CD4-positive, alpha-beta T cell treated with Interleukin-15 for 1 hour (primary cell): Measurements from ENCODE around the gene MAP3K13.
"Not testable (repeated sequence)": the region's sequence is repeated elsewhere in the genome, so short reads cannot be mapped to it uniquely, and the experiment has no call there.

Experiments used
- DNase-seq: peaks from one replicate; pipeline ENCODE4 v3.0.0-alpha.2; 2020

MAP3K13 gene

DNA sequence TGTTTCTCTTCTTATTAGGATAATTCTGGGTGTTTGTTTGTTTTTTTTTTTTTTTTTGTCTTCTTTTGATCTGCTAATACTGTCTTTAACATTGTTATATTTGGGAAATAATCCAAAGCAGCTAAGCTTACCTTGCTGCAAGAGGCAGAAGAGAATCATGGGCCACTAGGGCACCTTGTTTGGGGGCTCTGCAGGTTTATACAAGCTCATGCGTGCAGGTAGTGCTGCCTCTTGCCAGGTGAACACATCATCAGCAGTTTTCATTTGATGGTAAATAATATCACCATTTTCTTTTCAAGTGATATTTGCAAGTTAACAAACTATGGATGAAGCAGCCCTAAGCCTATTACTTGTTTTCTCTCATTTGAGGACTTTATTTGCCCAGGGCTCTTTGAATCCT is 37.9 kb downstream of the MAP3K13 start:
- DNase-seq: no peak

DNA sequence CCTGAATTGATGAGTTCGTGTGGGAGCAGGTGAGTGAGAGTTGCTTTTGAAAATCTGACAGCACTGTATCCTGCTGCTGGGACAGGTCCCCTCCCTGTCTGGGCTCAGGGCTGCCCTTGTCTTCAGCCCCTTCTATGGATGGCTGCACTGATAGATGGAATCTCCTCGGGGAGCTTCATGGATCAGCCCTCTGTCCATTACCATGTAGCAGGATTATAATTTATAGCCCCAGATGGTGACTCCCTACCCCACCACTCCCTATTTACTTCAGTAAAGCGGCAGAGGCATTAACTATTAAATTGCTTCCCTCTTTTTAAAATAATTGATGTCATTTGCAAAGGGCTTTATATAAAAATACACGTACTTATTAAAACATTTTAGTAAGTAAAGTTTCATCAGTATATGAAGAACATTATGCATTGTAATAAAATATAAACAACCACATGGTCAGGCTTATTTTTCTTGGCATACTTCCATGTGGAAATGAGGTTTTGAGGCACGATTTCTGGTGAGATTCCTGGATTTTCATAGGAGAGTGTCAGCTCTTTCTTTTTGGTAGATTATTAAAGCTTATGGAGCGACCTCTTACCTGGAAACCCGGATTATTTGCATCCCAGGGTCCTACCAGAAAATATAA is 38.5 kb downstream of the MAP3K13 start:
- no peak for DNase-seq

DNA sequence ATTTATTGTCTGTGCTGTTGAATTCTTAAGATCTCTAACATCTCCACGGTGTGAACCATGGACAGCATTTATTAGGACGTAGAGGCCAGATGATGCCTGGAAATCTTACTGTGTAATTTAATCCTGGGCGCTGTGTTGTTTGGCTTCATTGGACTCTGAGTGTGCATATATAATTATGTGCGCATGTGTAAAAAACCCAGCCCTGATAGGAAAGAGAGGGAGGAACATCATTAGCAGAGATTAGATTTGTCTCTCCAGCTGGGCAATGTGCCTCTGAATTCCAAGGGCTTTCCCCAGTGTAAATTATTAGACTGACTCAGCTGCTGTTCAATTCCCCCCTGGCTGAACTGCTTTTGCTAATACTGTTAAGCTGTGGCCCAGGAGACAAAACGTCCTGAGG is 39.6 kb downstream of the MAP3K13 start:
- DNase-seq: no peak

DNA sequence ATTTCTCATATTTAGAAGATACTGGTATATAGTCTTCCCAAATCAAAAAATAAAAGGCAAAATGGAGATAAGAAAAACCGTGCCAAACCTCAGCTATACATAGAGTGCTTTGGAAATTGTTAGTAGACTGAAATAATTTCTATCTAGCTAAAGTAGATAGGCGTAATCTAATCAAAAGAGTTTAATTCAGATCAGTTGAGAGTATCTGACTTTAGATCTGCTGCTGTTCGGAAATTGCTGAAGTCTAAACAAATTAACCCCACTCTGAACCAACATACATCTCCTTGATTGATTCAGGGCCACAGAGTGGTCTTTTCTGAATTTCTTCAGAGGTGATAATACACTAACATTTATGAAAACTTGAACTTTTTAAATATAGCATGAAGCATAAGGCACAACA is 40.1 kb downstream of the MAP3K13 start:
- DNase-seq: no peak

DNA sequence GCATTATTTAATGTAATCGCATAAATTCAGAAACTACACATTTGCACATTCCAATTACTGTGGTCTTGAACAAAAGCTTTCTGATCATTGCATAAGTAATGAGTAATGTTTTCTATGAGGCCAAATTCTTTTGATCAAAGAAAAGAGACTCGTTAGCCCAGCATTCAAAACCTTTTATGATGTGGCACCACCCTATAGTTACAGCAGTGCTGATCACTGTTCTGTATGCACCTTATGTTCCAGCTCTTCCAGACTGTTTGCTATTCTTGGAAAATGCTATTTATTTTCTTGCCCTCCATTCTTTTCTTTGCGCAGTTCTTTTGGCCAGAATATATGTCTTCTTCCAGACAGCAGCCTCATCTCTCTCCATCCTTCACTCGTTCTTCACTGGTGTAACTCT is 42.3 kb downstream of the MAP3K13 start:
- DNase-seq: no peak

DNA sequence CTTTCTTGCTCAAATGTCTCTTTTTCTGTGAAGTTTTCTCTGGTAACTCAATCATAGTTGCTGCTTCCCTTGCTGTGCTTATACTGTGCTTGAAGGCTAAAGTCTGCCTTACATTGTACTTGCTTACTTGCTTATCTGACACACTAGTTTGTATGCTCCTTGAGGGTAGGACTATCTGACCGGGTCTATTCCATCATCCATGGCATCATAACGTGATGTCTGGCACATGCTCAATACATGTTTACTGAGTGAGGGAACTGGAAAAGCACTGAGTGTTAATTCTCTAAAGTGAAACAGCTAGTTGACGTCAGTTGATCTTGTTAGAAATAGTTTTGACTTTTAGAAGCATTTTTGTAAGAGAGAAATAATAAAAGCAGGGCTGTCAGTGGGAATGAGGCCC is 42.7 kb downstream of the MAP3K13 start:
- DNase-seq: no peak

DNA sequence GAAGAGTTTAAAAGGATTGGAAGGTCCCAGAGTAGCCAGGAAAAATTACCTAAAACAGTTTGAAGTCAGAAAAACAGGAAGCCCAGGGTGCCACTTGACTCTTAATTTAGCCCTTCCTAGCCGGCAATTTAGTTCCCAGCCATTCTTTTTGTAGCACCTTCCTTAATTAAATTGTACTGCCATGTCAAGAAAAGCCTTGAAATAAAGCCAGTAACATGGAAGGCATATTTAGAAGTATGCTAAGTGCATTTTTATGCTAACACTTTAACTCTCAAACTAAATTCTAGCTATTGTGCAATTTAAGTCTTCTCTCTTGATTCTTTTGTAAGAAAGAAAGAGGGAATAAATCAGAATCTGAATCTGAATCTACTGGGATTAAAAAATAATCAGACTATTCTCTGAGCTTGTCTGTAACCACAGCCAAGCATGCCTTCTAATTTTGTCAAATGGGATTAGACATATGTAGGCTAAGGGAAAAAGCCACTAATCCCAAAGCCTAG is 43.2 kb downstream of the MAP3K13 start:
- no peak for DNase-seq

DNA sequence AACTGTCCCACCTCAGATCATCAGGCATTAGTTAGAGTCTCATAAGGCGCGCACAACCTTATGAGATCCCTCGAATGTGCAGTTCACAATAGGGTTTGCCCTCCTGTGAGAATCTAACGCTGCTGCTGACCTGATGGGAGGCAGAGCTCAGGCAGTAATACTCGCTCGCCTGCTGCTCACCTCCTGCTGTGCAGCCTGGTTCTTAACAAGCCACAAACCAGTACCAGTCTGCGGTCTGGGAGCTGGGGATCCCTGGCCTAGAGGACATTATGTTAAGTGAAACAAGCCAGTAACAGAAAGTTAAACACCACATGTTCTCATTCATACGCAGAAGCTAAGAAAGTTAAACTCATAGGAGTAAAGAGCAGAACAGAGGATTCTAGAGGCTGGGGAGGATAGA is 47.0 kb downstream of the MAP3K13 start:
- DNase-seq: no peak

DNA sequence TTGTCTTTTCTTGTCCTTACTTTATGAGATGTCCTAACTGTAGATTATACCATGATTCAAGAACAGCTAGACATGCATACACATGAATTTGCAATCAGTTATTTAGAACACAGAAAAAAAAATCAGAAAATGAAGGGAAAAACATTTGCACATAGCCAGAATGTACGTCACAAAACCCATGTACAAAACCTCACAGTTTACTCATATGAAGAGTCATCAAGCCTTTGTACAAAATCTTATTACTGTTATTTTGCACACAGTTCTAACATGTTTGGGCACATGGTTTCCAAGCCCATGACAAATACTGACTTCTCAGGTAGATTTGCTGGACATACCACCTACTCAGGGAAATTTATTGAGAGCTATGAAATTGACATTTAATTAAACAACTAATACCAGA is 48.2 kb downstream of the MAP3K13 start:
- no peak for DNase-seq

DNA sequence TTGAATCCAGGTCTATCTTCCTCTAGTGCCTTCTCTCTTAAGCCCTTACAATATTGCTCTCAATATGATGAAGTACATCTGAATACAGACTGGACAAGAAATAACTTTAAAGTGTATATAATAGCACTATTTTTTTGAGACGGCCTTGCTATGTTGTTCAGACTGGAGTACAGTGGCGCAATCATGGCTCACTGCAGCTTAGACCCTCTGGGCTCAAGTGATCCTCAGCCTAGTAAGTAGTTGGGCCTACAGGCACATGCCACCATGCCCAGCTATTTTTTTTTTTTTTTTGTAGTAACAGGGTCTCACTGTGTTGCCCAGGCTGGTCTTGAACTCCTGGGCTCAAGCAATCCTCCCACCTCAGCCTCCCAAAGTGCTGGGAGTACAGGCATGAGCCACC is 53.6 kb downstream of the MAP3K13 start:
- DNase-seq: no peak

DNA sequence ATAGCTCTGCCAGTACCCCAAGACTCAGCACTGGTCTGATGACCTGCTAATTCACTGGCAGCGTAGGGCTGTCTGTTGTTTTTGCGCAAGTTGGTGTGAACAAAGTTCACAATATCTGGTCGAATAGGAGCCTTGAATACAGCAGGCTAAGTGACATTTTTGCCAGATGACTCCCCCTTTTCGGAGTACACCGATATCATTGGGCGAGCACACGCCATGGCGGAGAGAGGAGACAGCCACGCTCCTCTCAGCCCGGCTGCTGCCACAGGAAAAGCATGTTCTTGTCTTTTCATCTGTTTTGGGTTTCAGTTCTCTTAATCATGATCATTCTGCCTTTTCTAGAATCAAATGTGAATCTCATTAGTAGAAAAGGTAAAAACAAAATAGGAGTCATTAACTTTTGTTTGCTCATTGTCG is 55.6 kb downstream of the MAP3K13 start:
- not testable (repeated sequence) for DNase-seq

DNA sequence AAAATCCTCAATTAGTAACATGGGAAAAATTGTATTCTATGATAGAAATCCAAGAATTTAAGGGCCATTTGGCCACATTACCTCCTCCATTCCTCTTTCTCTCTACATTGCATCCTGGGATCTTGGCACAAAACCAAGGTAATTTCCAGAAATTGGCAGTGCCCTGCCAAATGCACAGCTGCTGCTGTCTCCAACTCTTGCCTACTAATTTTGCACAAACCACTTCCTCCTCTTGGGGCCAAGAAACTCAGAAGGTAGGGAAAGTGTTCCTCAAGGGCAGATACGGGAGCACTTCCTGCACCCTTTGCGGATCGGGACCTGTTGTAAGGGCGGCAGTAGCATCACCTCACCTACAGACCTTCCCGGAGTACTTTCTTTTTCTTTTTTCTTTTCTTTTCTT is 57.8 kb downstream of the MAP3K13 start:
- no peak for DNase-seq

DNA sequence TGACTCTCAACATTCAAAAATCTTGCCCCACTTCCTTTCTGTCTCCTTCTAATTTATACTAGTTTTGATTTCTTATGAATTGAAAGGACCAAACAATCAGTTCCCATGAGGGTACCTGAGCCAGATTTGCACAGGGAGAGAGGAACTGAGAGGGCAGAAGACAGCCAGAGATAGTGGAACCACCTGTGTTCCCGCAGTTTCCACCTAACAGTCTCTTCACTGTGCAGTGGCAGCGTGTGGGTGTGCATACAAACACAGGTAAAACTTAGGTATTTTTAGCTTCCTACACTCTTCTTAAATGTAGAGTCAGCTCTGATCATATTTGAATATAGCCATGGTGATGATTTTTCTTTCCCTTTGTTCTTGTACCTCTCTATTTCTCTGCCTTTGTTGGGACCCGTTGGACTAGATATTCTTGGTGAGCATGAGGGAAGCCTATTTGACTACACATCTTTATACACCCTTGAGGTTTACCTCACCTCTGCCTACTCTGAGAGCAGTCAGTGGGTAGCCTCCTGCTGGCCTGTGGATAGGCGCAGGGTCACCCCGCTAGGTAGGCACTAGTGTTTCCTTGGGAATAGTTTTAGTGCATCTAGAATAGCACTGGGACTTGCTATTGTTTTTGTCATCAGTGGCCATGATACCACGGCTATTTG is 58.8 kb downstream of the MAP3K13 start:
- DNase-seq: no peak

DNA sequence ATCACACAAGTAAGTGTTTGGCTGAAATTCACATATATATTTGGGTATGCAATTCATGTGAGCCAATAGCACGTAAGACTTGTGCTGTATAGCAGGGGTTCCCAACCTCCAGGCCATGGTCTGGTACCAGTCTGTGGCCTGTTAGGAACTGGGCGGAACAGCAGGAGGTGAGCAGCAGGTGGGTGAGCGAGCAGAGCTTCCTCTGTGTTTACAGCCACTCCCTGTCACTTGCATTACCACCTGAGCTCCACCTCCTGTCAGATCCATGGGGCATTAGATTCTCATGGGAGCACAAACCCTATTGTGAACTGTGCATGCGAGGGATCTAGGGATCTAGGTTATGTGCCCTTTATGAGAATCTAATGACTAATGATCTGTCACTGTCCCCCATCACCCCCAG is 59.7 kb downstream of the MAP3K13 start:
- DNase-seq: no peak

DNA sequence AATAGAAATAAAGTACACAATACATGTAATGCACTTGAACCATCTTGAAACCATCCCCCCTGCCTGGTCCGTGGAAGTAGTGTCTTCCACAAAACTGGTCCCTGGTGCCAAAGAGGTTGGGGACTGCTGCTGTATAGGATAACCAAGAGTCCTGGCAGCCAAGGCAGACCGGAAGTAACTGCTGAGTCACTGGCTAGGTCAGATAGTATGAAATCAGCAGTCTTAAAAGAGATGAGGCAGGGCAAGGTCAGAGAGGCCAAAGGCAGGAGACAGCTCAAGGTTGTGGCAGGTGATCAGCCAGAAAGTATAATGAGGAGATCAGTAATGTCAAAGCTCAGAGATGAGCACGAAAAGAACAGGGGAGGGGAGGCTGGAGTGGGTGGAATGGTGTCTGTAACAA is 60.2 kb downstream of the MAP3K13 start:
- no peak for DNase-seq

DNA sequence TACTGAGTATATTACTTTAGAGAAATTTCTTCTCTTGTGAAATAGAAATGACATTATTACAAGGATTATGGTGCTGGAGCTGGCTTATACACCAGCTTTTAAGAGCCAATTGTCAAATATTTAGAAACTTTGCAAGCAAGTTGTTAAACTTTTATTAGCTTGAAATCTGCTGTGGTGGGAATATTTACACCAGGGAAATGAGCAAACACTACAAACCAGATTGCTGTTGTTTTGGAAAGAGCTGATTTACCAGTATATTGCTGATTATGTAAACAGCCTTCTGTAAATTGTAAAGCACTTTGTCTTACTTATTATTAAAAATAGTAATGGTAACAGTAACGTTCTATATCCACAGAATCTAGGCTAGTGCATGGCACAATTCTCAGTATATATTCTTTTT is 61.5 kb downstream of the MAP3K13 start:
- DNase-seq: no peak

DNA sequence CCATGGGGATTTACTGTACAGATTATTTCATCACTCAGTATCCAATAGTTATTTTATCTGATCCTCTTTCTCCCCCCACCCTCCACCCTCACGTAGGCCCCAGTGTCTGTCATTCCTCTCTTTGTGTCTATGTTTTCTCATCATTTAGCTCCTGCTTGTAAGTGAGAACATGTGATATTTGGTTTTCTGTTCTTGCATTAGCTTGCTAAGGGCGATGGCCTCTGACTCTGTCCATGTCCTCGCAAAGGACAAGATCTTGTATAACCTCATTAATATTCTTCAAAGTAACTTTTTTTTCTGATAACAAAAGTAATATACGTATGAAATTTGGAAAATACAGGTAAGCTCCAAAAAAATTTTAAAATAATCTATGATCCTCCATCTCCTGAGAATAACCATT is 67.4 kb downstream of the MAP3K13 start:
- DNase-seq: no peak

DNA sequence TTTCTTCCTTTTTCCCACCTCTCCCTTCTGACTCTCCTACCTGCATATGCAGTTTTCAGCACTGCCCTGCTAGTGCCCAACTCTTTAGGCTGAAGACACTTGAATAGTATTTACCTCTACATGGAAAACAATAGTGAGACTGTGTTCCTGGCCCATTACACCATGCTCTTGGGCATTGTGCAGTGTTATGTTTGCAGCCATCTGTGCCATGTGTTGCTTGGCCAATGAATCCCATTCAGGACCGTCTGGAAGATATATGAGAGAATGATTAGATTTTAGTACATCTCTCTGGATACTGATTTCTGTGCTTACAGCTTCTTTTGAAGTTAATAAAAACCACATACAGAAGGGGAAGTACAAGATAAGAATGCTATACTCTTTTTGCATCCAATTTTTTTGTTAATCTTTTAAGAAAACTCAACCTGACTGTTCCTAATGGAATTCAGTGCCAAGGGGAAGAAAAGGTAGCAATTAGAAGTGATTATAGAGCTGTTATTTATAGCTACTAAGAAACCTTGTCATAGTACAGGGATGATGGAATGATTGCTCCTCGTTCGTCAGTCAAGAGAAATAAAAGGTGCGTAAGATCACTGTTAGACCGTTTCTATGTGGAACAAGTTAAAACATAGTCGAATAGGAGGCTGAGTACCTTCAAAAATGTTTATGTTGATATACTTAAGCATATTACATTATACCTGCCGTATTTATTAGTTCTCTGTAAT is 77.0 kb downstream of the MAP3K13 start:
- no peak for DNase-seq

DNA sequence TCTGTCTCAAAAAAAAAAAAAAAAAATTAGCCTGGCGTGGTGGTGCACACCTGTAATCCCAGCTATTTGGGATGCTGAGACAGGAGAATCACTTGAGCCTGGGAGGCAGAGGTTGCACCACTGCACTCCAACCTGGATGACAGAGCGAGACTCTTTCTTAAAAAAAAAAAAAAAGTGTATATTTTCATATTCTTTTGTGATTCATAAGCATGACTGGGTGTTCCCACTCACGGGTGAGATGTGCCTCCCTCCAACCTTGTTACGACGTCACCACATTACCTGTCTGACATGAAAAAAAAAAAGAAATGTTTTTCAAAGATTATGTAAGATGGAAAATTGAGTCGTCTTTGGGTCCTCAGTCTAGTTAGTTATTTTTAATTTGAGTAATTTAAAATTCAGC is 79.1 kb downstream of the MAP3K13 start:
- no peak for DNase-seq

DNA sequence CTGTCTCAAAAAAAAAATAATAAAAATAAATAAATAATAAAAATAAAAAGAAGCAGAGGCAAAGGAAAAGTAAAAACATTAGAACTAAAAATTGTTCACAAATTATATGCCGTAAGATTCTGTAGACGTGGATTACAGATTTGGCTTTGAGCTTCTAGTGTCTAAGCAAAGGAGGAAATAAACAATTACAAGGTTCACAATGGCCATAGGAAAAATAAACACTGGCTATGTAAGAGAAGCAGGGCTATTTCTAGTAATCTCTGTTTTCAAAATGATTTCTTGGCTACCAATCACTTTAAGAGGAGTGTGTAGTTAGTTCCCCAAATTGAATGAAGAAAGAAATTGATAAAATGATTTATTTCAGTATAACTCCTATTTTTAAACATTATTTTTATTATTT is 81.4 kb downstream of the MAP3K13 start:
- DNase-seq: no peak

DNA sequence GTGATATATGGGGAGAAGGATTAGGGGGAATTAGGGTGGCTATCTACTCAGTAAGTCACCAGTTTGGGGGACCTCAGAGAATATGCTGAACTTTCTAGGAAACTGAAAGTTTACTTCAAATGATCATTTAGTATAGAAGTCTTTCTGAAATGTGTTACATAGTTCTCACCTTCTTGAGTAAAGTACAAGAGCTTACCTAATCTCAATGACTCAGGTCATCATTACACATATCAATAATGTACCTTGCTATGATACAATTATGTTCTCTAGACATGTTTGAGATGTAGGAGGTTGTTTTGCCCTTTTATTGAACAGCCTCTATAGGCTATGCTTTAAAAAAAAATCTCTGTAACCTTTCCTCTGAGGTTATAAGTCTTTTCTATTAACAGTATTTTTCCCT is 85.2 kb downstream of the MAP3K13 start:
- no peak for DNase-seq

DNA sequence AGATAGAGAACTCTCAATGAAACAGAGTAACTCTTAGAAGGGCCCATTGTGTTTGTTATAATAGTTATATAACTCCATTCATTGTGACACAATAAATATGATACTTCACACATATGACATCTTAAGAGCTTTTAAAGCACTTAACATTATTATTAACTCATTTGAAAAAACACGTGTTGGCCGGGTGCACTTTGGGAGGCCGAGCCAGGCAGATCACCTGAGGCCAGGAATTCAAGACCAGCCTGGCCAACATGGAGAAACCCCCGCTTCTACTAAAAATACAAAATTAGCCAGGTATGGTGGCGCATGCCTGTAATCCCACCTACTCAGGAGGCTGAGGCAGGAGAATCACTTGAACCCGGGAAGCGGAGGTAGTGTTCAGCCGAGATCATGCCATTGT is 88.5 kb downstream of the MAP3K13 start:
- DNase-seq: not testable (repeated sequence)

DNA sequence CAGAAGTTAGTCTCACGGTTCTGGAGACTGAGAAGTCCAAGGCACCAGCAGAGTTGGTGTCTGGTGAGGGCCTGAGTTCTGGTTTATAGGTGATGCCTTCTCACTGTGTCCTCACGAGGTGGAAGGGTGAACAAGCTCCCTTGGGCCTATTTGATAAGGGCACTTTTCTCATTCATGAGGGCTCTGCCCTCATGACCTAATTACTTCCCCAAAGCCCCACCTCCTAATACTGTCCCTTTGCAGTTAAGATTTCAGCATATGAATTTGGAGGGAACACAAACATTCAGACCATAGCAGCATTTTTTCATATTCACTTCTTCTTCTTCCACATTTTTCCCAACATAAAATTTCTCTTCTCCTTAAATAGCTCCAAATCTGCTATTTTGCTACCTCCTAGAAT is 94.4 kb downstream of the MAP3K13 start:
- DNase-seq: no peak

DNA sequence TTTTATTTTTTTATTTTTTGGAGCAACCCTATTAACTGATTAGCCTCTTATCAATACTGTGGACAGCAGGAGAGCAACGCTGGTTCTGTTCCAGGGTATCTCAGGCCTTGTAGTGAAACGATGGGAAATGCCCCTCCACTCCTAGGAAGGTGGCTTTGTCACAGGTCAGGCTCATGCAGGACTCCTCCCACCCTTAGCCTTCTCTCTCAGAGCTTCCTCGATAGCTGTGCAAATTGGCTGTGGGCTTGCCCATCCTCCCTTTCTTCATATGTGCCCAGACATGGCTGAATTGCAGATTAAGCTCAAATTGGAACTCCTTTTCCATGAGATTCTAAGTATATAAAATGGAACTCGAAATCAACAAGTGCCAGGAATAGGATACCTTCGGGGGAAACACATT is 97.4 kb downstream of the MAP3K13 start:
- DNase-seq: no peak
